NCI-H1436 (cell line): ENCODE results near the gene ALK.

Source experiments
- DNase-seq: peaks from one replicate; lab custom pipeline; 2025; lab: John Stamatoyannopoulos, UW

The ALK gene

GRCh38 chr2:29196792-29197788 is 724.3 kb downstream of the ALK start:
- peak; percentile 70 for DNase-seq

GRCh38 chr2:29195796-29196195 is 725.6 kb downstream of the ALK start:
- DNase-seq = no peak

- DNase-seq = no peak
These were observed 727.7 kb downstream of the ALK start for GRCh38 chr2:29193681-29194080.

GRCh38 chr2:29193111-29193510 is 728.3 kb downstream of the ALK start:
- DNase-seq = no peak

GRCh38 chr2:29192526-29192925 is 728.9 kb downstream of the ALK start:
- DNase-seq = no peak

- DNase-seq = no peak
These were observed 729.6 kb downstream of the ALK start for GRCh38 chr2:29191817-29192216.

GRCh38 chr2:29189052-29189451 is 732.3 kb downstream of the ALK start:
- no peak for DNase-seq

- DNase-seq = no peak
These were observed 733.5 kb downstream of the ALK start for GRCh38 chr2:29187926-29188325.

GRCh38 chr2:29186817-29187216 is 734.6 kb downstream of the ALK start:
- no peak for DNase-seq

GRCh38 chr2:29184531-29184930 is 736.9 kb downstream of the ALK start:
- no peak for DNase-seq

GRCh38 chr2:29182920-29183319 is 738.5 kb downstream of the ALK start:
- no peak for DNase-seq

GRCh38 chr2:29182334-29182733 is 739.1 kb downstream of the ALK start:
- no peak for DNase-seq

- no peak for DNase-seq
These were observed 746.0 kb downstream of the ALK start for GRCh38 chr2:29175338-29175737.

GRCh38 chr2:29174937-29175336 is 746.4 kb downstream of the ALK start:
- no peak for DNase-seq

GRCh38 chr2:29166242-29167039 is 754.9 kb downstream of the ALK start:
- DNase-seq = no peak

GRCh38 chr2:29165362-29166241 is 755.8 kb downstream of the ALK start:
- DNase-seq = no peak

- DNase-seq = no peak
These were observed 757.1 kb downstream of the ALK start for GRCh38 chr2:29164091-29164846.

GRCh38 chr2:29162204-29162928 is 759.0 kb downstream of the ALK start:
- DNase-seq = no peak

- no peak for DNase-seq
These were observed 761.2 kb downstream of the ALK start for GRCh38 chr2:29160184-29160583.

GRCh38 chr2:29159125-29159524 is 762.3 kb downstream of the ALK start:
- no peak for DNase-seq
